ENCODE measurements around the gene STK24.

- TF ChIP-seq EZH2 (IDR thresholded peaks at IDR 0.05; ENCODE audit: low read length, missing control alignments) (no peak), CTCF (conservative IDR thresholded peaks at IDR 0.05 in 1 of 2, IDR thresholded peaks at IDR 0.05 in 1 of 2; ENCODE audit: low read depth in 1 of 2, low read length in 2 of 2) (no peak)
These were observed 83.7 kb downstream of the STK24 start for GRCh38 chr13:98493042-98493712.
